ENCODE measurements around the gene TBC1D19.

TBC1D19 gene

DNA sequence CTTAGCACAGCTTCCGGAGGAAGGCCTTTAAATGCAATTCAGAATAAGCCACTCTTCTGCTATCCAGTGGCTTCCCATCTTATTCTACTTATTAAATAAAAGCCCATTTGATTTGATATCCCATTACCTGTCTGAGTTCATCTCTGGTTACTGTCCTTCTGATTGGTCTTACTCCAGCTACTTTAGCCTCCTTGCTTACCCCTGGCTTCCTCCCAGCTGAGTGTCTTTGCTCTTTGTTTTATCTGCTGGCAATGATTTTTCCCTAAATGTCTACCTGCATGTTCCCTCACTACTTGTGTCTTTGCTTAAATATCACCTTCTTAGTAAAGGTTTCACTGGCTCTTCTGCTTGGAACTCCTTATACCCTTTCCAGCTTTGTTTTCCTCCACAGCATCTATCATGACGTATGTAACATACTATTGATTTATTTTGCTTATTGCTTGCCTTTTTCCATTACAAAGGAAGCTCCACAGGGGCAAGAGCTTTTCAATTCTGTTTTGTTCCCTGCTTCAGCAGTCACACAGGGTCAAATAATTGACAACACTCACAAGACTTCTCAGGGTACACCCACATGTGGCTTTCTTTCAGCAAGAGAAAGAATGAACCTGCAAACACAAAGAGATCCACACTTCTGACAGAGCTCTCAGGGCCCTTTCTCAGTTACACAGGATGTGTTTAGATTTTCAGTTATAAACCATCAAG is 63.8 kb downstream of the TBC1D19 start:
- no peaks in the 10 kb centered on the region for H4K20me1 ChIP-seq (ENCODE audit: insufficient read depth, low read length, poor library complexity, severe bottlenecking)
- H3K9me3 ChIP-seq (ENCODE audit: insufficient read depth, low read depth, low read length), result no peaks in the 10 kb centered on the region
- H2AFZ ChIP-seq (ENCODE audit: low read length), result no peak overlapping the region
- no peak overlapping the region for H3K9ac ChIP-seq (ENCODE audit: low read depth, low read length, poor library complexity, severe bottlenecking)
- TF ChIP-seq, protein P1, sequence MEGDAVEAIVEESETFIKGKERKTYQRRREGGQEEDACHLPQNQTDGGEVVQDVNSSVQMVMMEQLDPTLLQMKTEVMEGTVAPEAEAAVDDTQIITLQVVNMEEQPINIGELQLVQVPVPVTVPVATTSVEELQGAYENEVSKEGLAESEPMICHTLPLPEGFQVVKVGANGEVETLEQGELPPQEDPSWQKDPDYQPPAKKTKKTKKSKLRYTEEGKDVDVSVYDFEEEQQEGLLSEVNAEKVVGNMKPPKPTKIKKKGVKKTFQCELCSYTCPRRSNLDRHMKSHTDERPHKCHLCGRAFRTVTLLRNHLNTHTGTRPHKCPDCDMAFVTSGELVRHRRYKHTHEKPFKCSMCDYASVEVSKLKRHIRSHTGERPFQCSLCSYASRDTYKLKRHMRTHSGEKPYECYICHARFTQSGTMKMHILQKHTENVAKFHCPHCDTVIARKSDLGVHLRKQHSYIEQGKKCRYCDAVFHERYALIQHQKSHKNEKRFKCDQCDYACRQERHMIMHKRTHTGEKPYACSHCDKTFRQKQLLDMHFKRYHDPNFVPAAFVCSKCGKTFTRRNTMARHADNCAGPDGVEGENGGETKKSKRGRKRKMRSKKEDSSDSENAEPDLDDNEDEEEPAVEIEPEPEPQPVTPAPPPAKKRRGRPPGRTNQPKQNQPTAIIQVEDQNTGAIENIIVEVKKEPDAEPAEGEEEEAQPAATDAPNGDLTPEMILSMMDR (conservative IDR thresholded peaks at IDR 0.05; ENCODE audit: low read length), result no peak
- no peak for TF ChIP-seq EZH2phosphoT487 (IDR thresholded peaks at IDR 0.05; ENCODE audit: borderline replicate concordance)
- no peaks in the 10 kb centered on the region for H3K79me2 ChIP-seq (ENCODE audit: insufficient read depth, low read length)
- no peak overlapping the region for H3K4me3 ChIP-seq (ENCODE audit: low read length, poor library complexity, severe bottlenecking)
- no peaks in the 10 kb centered on the region for H3F3A ChIP-seq (ENCODE audit: low read depth)
- H3K4me1 ChIP-seq (ENCODE audit: insufficient read depth, low read length, poor library complexity, severe bottlenecking), result peaks cover 12% of the 10 kb centered on the region
- H3K36me3 ChIP-seq (ENCODE audit: insufficient read depth, low read length), result no peaks in the 10 kb centered on the region
- H3K9me2 ChIP-seq (replicated peaks; ENCODE audit: low read depth, low read length), result no peaks in the 10 kb centered on the region
- H3K4me2 ChIP-seq (ENCODE audit: low read depth, low read length, poor library complexity, severe bottlenecking), result no peak overlapping the region
- no peaks in the 10 kb centered on the region for H3K27me3 ChIP-seq (ENCODE audit: insufficient read depth, low read length, poor library complexity, severe bottlenecking)

DNA sequence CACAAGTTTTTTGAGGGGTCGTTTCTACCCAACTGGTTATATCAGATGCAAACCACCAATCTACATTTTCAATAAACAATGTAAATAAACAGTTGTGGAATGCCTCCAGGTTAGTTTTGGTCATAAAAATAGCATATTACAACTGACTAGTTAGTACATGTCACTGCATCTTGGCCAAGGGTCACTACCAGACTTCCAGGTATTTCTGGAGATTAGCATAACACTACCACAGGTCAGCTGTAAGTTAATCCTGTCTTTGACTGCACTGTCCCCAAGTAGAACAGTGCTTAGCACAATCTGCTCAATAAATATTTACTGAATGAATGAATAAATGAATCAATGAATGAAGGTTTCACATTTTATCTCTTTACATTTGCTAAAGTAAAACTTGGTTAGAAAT is 64.4 kb downstream of the TBC1D19 start:
- Histone ChIP-seq H3K27me3 (ENCODE audit: insufficient read depth, low read length, poor library complexity, severe bottlenecking) (no peaks in the 10 kb centered on the region), H3K4me1 (ENCODE audit: insufficient read depth, low read length, poor library complexity, severe bottlenecking) (peaks cover 12% of the 10 kb centered on the region), H3K79me2 (ENCODE audit: insufficient read depth, low read length) (no peaks in the 10 kb centered on the region), H3K9ac (ENCODE audit: low read depth, low read length, poor library complexity, severe bottlenecking) (no peak overlapping the region), H3K36me3 (ENCODE audit: insufficient read depth, low read length) (no peaks in the 10 kb centered on the region), H3K4me2 (ENCODE audit: low read depth, low read length, poor library complexity, severe bottlenecking) (no peak overlapping the region), H3F3A (ENCODE audit: low read depth) (no peaks in the 10 kb centered on the region), H3K9me3 (ENCODE audit: insufficient read depth, low read depth, low read length) (no peaks in the 10 kb centered on the region), H2AFZ (ENCODE audit: low read length) (no peak overlapping the region), H3K9me2 (replicated peaks; ENCODE audit: low read depth, low read length) (no peaks in the 10 kb centered on the region), H3K4me3 (ENCODE audit: low read length, poor library complexity, severe bottlenecking) (no peak overlapping the region), H4K20me1 (ENCODE audit: insufficient read depth, low read length, poor library complexity, severe bottlenecking) (no peaks in the 10 kb centered on the region)
- TF ChIP-seq, protein P1 (conservative IDR thresholded peaks at IDR 0.05; ENCODE audit: low read length), result no peak
- no peak for TF ChIP-seq EZH2phosphoT487 (IDR thresholded peaks at IDR 0.05; ENCODE audit: borderline replicate concordance)

DNA sequence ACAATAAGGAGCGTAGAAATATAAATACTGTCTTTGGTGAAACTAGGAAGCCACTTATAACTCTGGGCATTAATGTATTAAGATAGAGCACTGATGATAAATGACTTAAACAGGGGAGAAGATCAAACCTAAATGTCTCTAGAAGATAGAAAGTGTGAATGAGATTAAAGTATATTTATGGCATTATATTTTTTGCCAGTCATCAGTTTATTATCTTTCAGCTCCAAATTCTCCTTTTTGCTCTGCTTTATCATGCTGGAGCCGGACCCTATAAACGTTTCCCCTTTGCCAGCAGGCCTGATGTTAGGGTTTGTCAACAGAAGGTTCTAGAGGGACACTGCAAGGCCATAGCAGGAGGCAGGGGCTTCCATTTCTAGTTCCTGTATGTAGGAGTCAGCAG is 76.4 kb downstream of the TBC1D19 start:
- TF ChIP-seq, protein P1 (conservative IDR thresholded peaks at IDR 0.05; ENCODE audit: low read length), result no peak
- no peak for TF ChIP-seq EZH2phosphoT487 (IDR thresholded peaks at IDR 0.05; ENCODE audit: borderline replicate concordance)
- Histone ChIP-seq H3K4me3 (ENCODE audit: low read length, poor library complexity, severe bottlenecking) (no peak overlapping the region), H3K9ac (ENCODE audit: low read depth, low read length, poor library complexity, severe bottlenecking) (no peak overlapping the region), H3K9me3 (ENCODE audit: insufficient read depth, low read depth, low read length) (no peaks in the 10 kb centered on the region), H4K20me1 (ENCODE audit: insufficient read depth, low read length, poor library complexity, severe bottlenecking) (no peaks in the 10 kb centered on the region), H2AFZ (ENCODE audit: low read length) (no peak overlapping the region), H3K79me2 (ENCODE audit: insufficient read depth, low read length) (no peaks in the 10 kb centered on the region), H3K9me2 (replicated peaks; ENCODE audit: low read depth, low read length) (no peaks in the 10 kb centered on the region), H3K4me2 (ENCODE audit: low read depth, low read length, poor library complexity, severe bottlenecking) (no peak overlapping the region), H3K4me1 (ENCODE audit: insufficient read depth, low read length, poor library complexity, severe bottlenecking) (no peaks in the 10 kb centered on the region), H3K27me3 (ENCODE audit: insufficient read depth, low read length, poor library complexity, severe bottlenecking) (no peaks in the 10 kb centered on the region), H3K36me3 (ENCODE audit: insufficient read depth, low read length) (peaks cover 5% of the 10 kb centered on the region; the same call in 1 of the 2 replicates), H3F3A (ENCODE audit: low read depth) (no peaks in the 10 kb centered on the region)

Measured in Loucy (cell line).